IPS DF 6.9 (cell line): Measurements from ENCODE around the gene SPTBN4.
"Not testable (repeated sequence)": the region's sequence is repeated elsewhere in the genome, so short reads cannot be mapped to it uniquely, and the experiment has no call there.

ENCODE experiments used
- DNase-seq: peaks from one replicate; pipeline ENCODE4 v3.0.0-alpha.2; 2013; ENCODE audit warnings: low read depth, low spot score
- H3K27ac ChIP-seq: one replicate; pipeline ENCODE4 v1.5.1; 2013; ENCODE audit warnings: low read length, control low read depth
- H3K27me3 ChIP-seq: 2 replicates; pipeline ENCODE4 v1.6.1; 2013; ENCODE audit warnings: mild to moderate bottlenecking, low read length; ENCODE audit not compliant: control insufficient read depth, insufficient read depth
- H3K36me3 ChIP-seq: 2 replicates; pipeline ENCODE4 v1.6.1; 2013; ENCODE audit warnings: low read length; ENCODE audit not compliant: control insufficient read depth, insufficient read depth
- H3K4me1 ChIP-seq: 2 replicates; pipeline ENCODE4 v1.6.1; 2013; ENCODE audit warnings: low read length; ENCODE audit not compliant: control insufficient read depth, insufficient read depth
- H3K4me3 ChIP-seq: 2 replicates; pipeline ENCODE4 v1.5.1; 2013; ENCODE audit warnings: mild to moderate bottlenecking, low read length
- H3K9me3 ChIP-seq: 2 replicates; pipeline ENCODE4 v1.6.1; 2013; ENCODE audit warnings: low read length, inconsistent platforms; ENCODE audit not compliant: control insufficient read depth, insufficient read depth
- WGBS: extraction: QIAGEN DNeasy Blood & Tissue Kit; methylation state at CpG from one replicate; pipeline ENCODE4 v1.1.7; 2013; ENCODE audit warnings: mixed read lengths, missing lambda C conversion rate; ENCODE audit not compliant: insufficient read length, insufficient coverage; 5-methylcytosine and 5-hydroxymethylcytosine counted together

SPTBN4 gene

DNA sequence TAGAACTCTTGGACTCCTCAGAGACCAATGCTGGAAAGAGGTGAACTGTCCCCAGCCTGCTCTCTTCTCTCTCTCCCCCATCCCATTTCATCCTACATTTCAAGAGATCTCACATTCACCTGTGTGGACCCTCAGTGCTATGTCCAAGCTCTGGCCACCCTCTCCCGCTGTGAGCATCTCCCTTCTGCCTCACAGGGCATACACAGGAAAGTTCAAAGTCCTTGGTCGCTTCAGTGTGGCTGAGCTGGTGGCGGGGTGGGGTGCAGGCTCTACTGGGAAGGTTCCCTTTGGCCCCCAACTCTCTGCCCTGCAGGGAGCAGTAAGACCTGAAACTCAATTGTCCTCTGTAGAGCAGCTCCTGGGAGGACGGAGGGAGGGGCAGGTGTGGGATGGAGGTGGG, 27.0 kb downstream of the SPTBN4 start:
- H3K4me1 ChIP-seq = no peaks in the 10 kb centered on the region
- no peak overlapping the region for H3K4me3 ChIP-seq
- no CpG with 5 or more reads among the region's 4 CpGs for WGBS
- H3K36me3 ChIP-seq = no peaks in the 10 kb centered on the region
- H3K27ac ChIP-seq = no peak overlapping the region
- H3K27me3 ChIP-seq = no peaks in the 10 kb centered on the region
- no peaks in the 10 kb centered on the region for H3K9me3 ChIP-seq
- DNase-seq = no peak

DNA sequence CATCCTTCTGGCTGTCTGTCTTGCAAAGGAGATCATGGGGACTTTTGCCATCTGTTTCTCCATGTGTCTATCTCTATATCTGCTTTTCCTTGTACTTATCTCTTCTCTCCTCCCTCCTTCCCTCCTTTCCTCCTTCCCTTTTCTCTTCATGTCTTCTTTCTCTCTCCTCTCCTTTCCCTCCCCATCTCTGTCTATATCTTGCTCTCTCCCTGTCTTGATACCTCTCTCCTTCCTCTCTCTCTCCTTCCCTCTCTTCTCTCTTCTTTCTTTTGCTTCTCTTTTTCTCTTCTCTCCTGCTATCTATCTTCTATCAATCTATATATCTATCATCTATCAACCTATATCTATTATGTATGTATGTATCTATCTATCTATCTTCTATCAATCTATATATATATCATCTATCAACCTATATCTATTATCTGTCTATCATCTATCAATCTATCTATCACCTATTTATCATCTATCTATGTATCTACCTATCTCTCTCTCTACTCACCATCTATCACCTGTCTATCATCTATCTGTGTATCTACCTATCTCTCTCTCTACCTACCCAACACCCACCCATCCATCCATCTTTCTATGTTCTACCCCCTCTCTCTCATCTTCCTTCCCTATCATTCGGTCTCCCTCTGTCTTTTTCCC, 27.5 kb downstream of the SPTBN4 start:
- no peaks in the 10 kb centered on the region for H3K4me1 ChIP-seq
- no peaks in the 10 kb centered on the region for H3K36me3 ChIP-seq
- DNase-seq = no peak
- 100% methylated on average over 1 of the region's 1 CpG for WGBS
- H3K27me3 ChIP-seq = no peaks in the 10 kb centered on the region
- H3K27ac ChIP-seq = no peak overlapping the region
- no peak overlapping the region for H3K4me3 ChIP-seq
- H3K9me3 ChIP-seq = no peaks in the 10 kb centered on the region

GRCh38 chr19:40497214-40497613, 30.4 kb downstream of the SPTBN4 start:
- Histone ChIP-seq H3K36me3 (no peaks in the 10 kb centered on the region), H3K9me3 (no peaks in the 10 kb centered on the region), H3K4me3 (no peak overlapping the region), H3K27ac (no peak overlapping the region), H3K4me1 (no peaks in the 10 kb centered on the region), H3K27me3 (no peaks in the 10 kb centered on the region)
- DNase-seq = no peak
- no CpG with 5 or more reads among the region's 12 CpGs for WGBS

DNA sequence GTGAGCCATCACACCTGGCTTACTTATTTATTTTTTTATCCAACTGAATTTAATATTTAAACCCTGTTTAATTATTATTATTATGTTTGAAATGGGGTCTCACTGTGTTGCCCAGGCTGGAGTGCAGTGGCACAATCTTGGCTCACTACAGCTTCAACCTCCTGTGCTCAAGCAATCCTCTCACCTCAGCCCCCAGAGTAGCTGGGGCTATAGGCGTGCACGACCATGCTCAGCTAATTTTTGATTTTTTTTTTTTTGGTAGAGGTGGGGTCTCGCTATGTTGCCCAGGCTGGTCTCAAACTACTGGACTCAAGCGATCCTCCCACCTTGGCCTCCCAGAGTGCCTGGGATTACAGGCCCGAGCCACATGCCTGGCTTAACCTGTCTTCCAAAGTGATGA, 32.5 kb downstream of the SPTBN4 start:
- Histone ChIP-seq H3K36me3 (no peaks in the 10 kb centered on the region), H3K27ac (no peak overlapping the region), H3K9me3 (no peaks in the 10 kb centered on the region), H3K27me3 (no peaks in the 10 kb centered on the region), H3K4me3 (no peak overlapping the region), H3K4me1 (no peaks in the 10 kb centered on the region; the same call in 1 of the 2 replicates)
- no peak for DNase-seq
- WGBS = no CpG with 5 or more reads among the region's 5 CpGs

DNA sequence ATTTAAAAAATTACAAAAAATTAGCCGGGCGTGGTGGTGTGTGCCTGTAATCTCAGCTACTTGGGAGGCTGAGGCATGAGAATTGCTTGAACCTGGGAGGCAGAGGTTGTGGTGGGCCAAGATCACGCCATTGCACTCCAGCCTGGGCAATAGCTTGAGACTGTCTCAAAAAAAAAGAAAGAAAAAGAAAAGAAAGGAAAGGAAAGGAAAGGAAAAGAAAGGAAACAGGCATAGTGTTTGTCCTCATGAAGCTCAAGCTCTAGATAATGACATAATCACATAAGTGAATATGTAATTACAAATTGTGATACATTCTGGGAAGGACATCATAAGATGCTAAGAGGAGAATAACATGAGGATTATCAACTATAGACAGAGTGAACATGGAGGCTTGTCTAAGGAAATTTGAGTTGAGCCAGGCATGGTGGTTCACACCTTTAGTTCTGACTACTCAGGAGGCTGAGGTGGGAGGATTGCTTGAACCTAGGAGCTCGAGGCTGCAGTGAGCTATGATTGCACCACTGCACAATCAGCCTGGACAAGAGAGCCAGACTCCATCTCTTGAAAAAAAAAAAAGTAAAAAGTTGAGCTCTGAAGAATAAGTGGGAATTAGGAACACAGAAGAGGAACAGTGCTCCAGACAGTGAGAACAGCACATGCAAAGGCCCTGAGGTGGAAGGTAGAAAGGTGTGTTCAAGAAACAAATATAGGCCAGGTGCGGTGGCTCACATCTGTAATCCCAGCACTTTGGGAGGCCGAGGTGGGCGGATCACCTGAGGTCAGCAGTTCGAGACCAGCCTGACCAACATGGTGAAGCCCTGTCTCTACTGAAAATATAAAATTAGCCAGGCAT, 34.1 kb downstream of the SPTBN4 start:
- not testable (repeated sequence) for H3K27ac ChIP-seq, DNase-seq, H3K36me3 ChIP-seq, H3K27me3 ChIP-seq, H3K4me3 ChIP-seq, H3K4me1 ChIP-seq, H3K9me3 ChIP-seq
- no CpG with 5 or more reads among the region's 8 CpGs for WGBS

GRCh38 chr19:40501599-40501998, 34.8 kb downstream of the SPTBN4 start:
- H3K27me3 ChIP-seq = no peaks in the 10 kb centered on the region
- H3K4me3 ChIP-seq = no peak overlapping the region
- H3K36me3 ChIP-seq = no peaks in the 10 kb centered on the region
- H3K9me3 ChIP-seq = no peaks in the 10 kb centered on the region
- H3K27ac ChIP-seq = no peak overlapping the region
- H3K4me1 ChIP-seq = no peaks in the 10 kb centered on the region; the same call in 1 of the 2 replicates
- no CpG with 5 or more reads among the region's 4 CpGs for WGBS
- DNase-seq = no peak

GRCh38 chr19:40502081-40502480, 35.3 kb downstream of the SPTBN4 start:
- Histone ChIP-seq H3K27ac (no peak overlapping the region), H3K4me3 (no peak overlapping the region), H3K36me3 (no peaks in the 10 kb centered on the region), H3K27me3 (no peaks in the 10 kb centered on the region), H3K9me3 (no peaks in the 10 kb centered on the region), H3K4me1 (no peaks in the 10 kb centered on the region; the same call in 1 of the 2 replicates)
- no CpG with 5 or more reads among the region's 13 CpGs for WGBS
- no peak for DNase-seq

- Histone ChIP-seq H3K4me3 (no peak overlapping the region), H3K9me3 (no peaks in the 10 kb centered on the region), H3K27ac (no peak overlapping the region), H3K27me3 (no peaks in the 10 kb centered on the region), H3K4me1 (no peaks in the 10 kb centered on the region; the same call in 1 of the 2 replicates), H3K36me3 (no peaks in the 10 kb centered on the region)
- DNase-seq = no peak
- no CpG with 5 or more reads among the region's 6 CpGs for WGBS
Observed at GRCh38 chr19:40502647-40503319, 36.0 kb downstream of the SPTBN4 start.

- WGBS = no CpG with 5 or more reads among the region's 1 CpG
- Histone ChIP-seq H3K4me3 (no peak overlapping the region), H3K4me1 (no peaks in the 10 kb centered on the region; the same call in 1 of the 2 replicates), H3K36me3 (no peaks in the 10 kb centered on the region), H3K9me3 (no peaks in the 10 kb centered on the region), H3K27me3 (no peaks in the 10 kb centered on the region), H3K27ac (no peak overlapping the region)
- no peak for DNase-seq
Observed at GRCh38 chr19:40503320-40503695, 36.5 kb downstream of the SPTBN4 start.

DNA sequence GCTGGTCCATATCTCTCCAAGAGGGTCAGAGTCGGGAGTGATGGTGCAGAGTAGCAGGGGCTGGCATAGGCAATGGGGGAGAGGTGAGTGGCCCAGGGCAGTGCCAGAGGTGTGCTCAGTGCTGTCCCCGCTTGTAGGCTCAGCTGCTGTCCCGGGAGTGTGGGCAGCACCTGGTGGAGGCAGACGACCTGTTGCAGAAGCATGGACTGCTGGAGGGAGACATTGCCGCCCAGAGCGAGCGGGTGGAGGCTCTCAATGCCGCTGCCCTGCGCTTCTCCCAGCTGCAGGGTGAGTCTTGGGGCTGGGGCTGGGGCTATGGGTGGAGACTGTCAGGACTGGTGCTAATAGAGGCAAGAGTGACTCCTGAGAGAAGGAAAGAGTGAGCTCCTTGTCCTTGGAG, 39.3 kb downstream of the SPTBN4 start:
- Histone ChIP-seq H3K27me3 (no peaks in the 10 kb centered on the region), H3K27ac (no peak overlapping the region), H3K4me3 (no peak overlapping the region), H3K4me1 (no peaks in the 10 kb centered on the region; the same call in 1 of the 2 replicates), H3K9me3 (no peaks in the 10 kb centered on the region), H3K36me3 (no peaks in the 10 kb centered on the region)
- no peak for DNase-seq
- no CpG with 5 or more reads among the region's 9 CpGs for WGBS
